ENCODE measurements around the gene ZNF581.

ZNF581 gene

GRCh38 chr19:55656988-55657747 lies 13.7 kb downstream of the ZNF581 start:
- ChIA-PET CTCF (interaction anchor here (1.1 kb wide), 1 partner anchor 14 kb away, joined by 7 read pairs; no protein-coding TSS in a partner anchor), POLR2A (interaction anchor here (0.6 to 2.1 kb wide), 4 partner anchors 9 to 17 kb away, joined by 3 to 5 read pairs (median 4); partner anchors contain the start of genes CCDC106 and ZNF580)
- DNase-seq (ENCODE audit: extremely low spot score): no peak
- TF ChIP-seq FOXA1 (IDR thresholded peaks at IDR 0.05) (no peak), FOXK2 (IDR thresholded peaks at IDR 0.05) (no peak), TARDBP (IDR thresholded peaks at IDR 0.05) (no peak), ELF4 (IDR thresholded peaks at IDR 0.05) (no peak), NFRKB (IDR thresholded peaks at IDR 0.05) (no peak), ARNT (IDR thresholded peaks at IDR 0.05) (no peak), SP1 (IDR thresholded peaks at IDR 0.05) (no peak), HDGF (IDR thresholded peaks at IDR 0.05; ENCODE audit: borderline replicate concordance) (no peak), L3MBTL2 (conservative IDR thresholded peaks at IDR 0.05) (no peak), LEF1 (IDR thresholded peaks at IDR 0.05; ENCODE audit: borderline replicate concordance) (no peak), SUZ12 (IDR thresholded peaks at IDR 0.05) (no peak), FOXM1 (IDR thresholded peaks at IDR 0.05; ENCODE audit: borderline replicate concordance) (no peak)
- TF ChIP-seq, protein P1, sequence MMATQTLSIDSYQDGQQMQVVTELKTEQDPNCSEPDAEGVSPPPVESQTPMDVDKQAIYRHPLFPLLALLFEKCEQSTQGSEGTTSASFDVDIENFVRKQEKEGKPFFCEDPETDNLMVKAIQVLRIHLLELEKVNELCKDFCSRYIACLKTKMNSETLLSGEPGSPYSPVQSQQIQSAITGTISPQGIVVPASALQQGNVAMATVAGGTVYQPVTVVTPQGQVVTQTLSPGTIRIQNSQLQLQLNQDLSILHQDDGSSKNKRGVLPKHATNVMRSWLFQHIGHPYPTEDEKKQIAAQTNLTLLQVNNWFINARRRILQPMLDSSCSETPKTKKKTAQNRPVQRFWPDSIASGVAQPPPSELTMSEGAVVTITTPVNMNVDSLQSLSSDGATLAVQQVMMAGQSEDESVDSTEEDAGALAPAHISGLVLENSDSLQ (IDR thresholded peaks at IDR 0.05): no peak

DNA sequence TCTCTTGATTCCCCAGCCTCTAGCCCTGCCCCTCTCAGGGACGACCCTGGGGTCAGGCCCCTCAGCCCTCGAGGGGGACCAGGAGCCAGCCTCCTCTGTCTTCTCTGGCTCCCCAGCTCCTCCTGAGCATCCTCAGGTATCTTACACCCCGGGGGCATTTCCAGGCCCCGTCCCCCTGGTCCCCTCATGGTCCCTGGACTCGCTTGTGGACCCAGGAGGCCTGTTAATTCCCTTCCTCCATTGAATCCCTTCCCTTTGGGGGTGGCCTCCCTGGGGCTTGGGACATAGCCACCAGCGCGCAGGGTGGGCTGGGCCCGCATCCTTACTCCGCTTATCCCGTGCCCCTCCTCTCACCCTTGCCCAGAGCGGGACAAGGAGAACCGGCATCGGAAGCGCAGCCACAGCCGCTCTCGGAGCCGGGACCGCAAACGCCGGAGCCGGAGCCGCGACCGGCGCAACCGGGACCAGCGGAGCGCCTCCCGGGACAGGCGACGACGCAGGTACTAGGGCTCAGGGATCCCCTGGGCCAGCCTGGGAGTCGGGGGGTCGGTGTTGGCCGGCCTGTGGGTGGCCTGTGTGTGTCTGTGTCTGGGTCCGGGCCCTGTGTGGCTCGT lies 15.5 kb downstream of the ZNF581 start:
- ChIA-PET CTCF (interaction anchor here (0.8 kb wide), 1 partner anchor 13 kb away, joined by 3 read pairs; no protein-coding TSS in a partner anchor), POLR2A (no interaction called here)
- TF ChIP-seq NFRKB (IDR thresholded peaks at IDR 0.05) (no peak), CTBP1 (IDR thresholded peaks at IDR 0.05; ENCODE audit: borderline replicate concordance) (no peak), ARNT (IDR thresholded peaks at IDR 0.05) (no peak), ELF4 (IDR thresholded peaks at IDR 0.05) (no peak), SP1 (IDR thresholded peaks at IDR 0.05) (no peak), FOXK2 (IDR thresholded peaks at IDR 0.05) (no peak), ZNF384 (IDR thresholded peaks at IDR 0.05) (no peak), BHLHE40 (IDR thresholded peaks at IDR 0.05; ENCODE audit: borderline replicate concordance) (no peak), LEF1 (IDR thresholded peaks at IDR 0.05; ENCODE audit: borderline replicate concordance) (no peak), SUZ12 (IDR thresholded peaks at IDR 0.05) (no peak), L3MBTL2 (conservative IDR thresholded peaks at IDR 0.05) (no peak)
- no peak for DNase-seq (ENCODE audit: extremely low spot score)

DNA sequence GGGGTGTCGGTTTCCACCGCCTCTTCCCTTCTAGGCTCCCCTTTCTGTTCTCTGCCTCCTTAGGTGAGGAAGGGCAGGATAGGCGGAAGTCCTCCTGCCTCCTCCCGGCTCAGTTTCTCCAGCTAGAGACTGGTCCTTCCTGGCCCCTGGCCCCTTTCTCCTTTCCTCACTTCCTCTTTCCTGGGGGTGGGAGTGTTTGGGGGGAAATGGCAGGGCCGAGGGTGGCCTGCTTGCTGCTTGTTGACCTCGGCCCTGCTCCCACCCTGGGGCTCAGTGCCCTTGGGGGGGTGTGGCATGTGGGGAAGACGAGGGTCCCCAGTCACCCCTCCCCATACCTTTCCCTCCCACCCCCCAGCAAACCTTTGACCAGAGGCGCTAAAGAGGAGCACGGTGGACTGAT lies 16.4 kb downstream of the ZNF581 start:
- ChIA-PET CTCF (interaction anchor here (0.8 kb wide), 1 partner anchor 12 kb away, joined by 3 read pairs; no protein-coding TSS in a partner anchor), POLR2A (interaction anchor here (0.6 kb wide), 1 partner anchor 10 kb away, joined by 3 read pairs; no protein-coding TSS in a partner anchor)
- no peak for DNase-seq (ENCODE audit: extremely low spot score)
- no peak for TF ChIP-seq LEF1 (IDR thresholded peaks at IDR 0.05; ENCODE audit: borderline replicate concordance)
- TF ChIP-seq CTBP1 (IDR thresholded peaks at IDR 0.05; ENCODE audit: borderline replicate concordance): no peak
- no peak for TF ChIP-seq SP1 (IDR thresholded peaks at IDR 0.05)
- no peak for TF ChIP-seq ELF4 (IDR thresholded peaks at IDR 0.05)
- no peak for TF ChIP-seq FOXK2 (IDR thresholded peaks at IDR 0.05)
- TF ChIP-seq FOXM1 (IDR thresholded peaks at IDR 0.05; ENCODE audit: borderline replicate concordance): no peak
- TF ChIP-seq NFRKB (IDR thresholded peaks at IDR 0.05): no peak
- TF ChIP-seq BHLHE40 (IDR thresholded peaks at IDR 0.05; ENCODE audit: borderline replicate concordance): no peak
- TF ChIP-seq SUZ12 (IDR thresholded peaks at IDR 0.05): no peak
- TF ChIP-seq, protein P1 (IDR thresholded peaks at IDR 0.05): no peak
- no peak for TF ChIP-seq L3MBTL2 (conservative IDR thresholded peaks at IDR 0.05)
- no peak for TF ChIP-seq ARNT (IDR thresholded peaks at IDR 0.05)
- no peak for TF ChIP-seq HDGF (IDR thresholded peaks at IDR 0.05; ENCODE audit: borderline replicate concordance)
- TF ChIP-seq ZNF384 (IDR thresholded peaks at IDR 0.05): no peak
- no peak for TF ChIP-seq FOXA1 (IDR thresholded peaks at IDR 0.05)

GRCh38 chr19:55660404-55660803 lies 17.0 kb downstream of the ZNF581 start:
- ChIA-PET POLR2A (no interaction called here), CTCF (interaction anchor here (1.1 kb wide), 1 partner anchor 11 kb away, joined by 4 read pairs; no protein-coding TSS in a partner anchor)
- no peak for TF ChIP-seq L3MBTL2 (conservative IDR thresholded peaks at IDR 0.05)
- no peak for TF ChIP-seq FOXA1 (IDR thresholded peaks at IDR 0.05)
- TF ChIP-seq HDGF (IDR thresholded peaks at IDR 0.05; ENCODE audit: borderline replicate concordance): no peak
- no peak for TF ChIP-seq FOXM1 (IDR thresholded peaks at IDR 0.05; ENCODE audit: borderline replicate concordance)
- TF ChIP-seq ZNF384 (IDR thresholded peaks at IDR 0.05): no peak
- no peak for TF ChIP-seq TARDBP (IDR thresholded peaks at IDR 0.05)
- TF ChIP-seq SUZ12 (IDR thresholded peaks at IDR 0.05): no peak
- no peak for TF ChIP-seq LEF1 (IDR thresholded peaks at IDR 0.05; ENCODE audit: borderline replicate concordance)
- TF ChIP-seq, protein P1 (IDR thresholded peaks at IDR 0.05): no peak
- no peak for TF ChIP-seq ELF4 (IDR thresholded peaks at IDR 0.05)
- TF ChIP-seq SP1 (IDR thresholded peaks at IDR 0.05): no peak
- no peak for TF ChIP-seq ARNT (IDR thresholded peaks at IDR 0.05)
- no peak for TF ChIP-seq FOXK2 (IDR thresholded peaks at IDR 0.05)
- no peak for TF ChIP-seq CTBP1 (IDR thresholded peaks at IDR 0.05; ENCODE audit: borderline replicate concordance)
- TF ChIP-seq BHLHE40 (IDR thresholded peaks at IDR 0.05; ENCODE audit: borderline replicate concordance): no peak
- no peak for TF ChIP-seq NFRKB (IDR thresholded peaks at IDR 0.05)
- DNase-seq (ENCODE audit: extremely low spot score): no peak

DNA sequence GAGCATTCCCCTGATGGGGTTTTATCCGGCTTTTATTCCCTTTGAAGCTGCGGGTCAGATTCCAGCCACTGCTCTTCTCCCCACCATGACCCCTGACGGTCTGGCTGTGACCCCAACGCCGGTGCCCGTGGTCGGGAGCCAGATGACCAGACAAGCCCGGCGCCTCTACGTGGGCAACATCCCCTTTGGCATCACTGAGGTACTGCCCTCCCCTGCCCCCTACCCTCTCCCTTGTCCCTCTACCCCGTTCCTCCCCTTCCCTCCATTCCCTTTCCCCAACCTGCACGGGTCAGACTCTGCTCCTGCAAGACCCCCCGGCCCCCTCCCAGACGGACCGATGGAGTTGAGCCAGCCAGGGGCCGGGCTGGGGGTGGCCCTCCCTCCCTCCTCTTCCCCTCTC lies 17.5 kb downstream of the ZNF581 start:
- DNase-seq (ENCODE audit: extremely low spot score): no peak
- ChIA-PET POLR2A (no interaction called here), CTCF (interaction anchor here (1.1 kb wide), 1 partner anchor 10 kb away, joined by 4 read pairs; no protein-coding TSS in a partner anchor)
- TF ChIP-seq TARDBP (IDR thresholded peaks at IDR 0.05) (no peak), L3MBTL2 (conservative IDR thresholded peaks at IDR 0.05) (no peak), SUZ12 (IDR thresholded peaks at IDR 0.05) (no peak), LEF1 (IDR thresholded peaks at IDR 0.05; ENCODE audit: borderline replicate concordance) (no peak), SP1 (IDR thresholded peaks at IDR 0.05) (no peak), CTBP1 (IDR thresholded peaks at IDR 0.05; ENCODE audit: borderline replicate concordance) (no peak), FOXM1 (IDR thresholded peaks at IDR 0.05; ENCODE audit: borderline replicate concordance) (no peak), NFRKB (IDR thresholded peaks at IDR 0.05) (no peak), ELF4 (IDR thresholded peaks at IDR 0.05) (no peak), FOXK2 (IDR thresholded peaks at IDR 0.05) (no peak), ARNT (IDR thresholded peaks at IDR 0.05) (no peak), HDGF (IDR thresholded peaks at IDR 0.05; ENCODE audit: borderline replicate concordance) (no peak), ZNF384 (IDR thresholded peaks at IDR 0.05) (no peak), BHLHE40 (IDR thresholded peaks at IDR 0.05; ENCODE audit: borderline replicate concordance) (no peak), FOXA1 (IDR thresholded peaks at IDR 0.05) (no peak)
- TF ChIP-seq, protein P1 (IDR thresholded peaks at IDR 0.05): no peak

Measured in HEK293T (cell line).